GM18868 (cell line): ENCODE results near the gene NDRG2.
A peak's percentile ranks its signal among the peaks of the same experiment; 100 is the strongest.

Source experiments
- ATAC-seq: cut with Tn5 transposase; IDR thresholded peaks from one replicate; pipeline ENCODE4 v1.9.1; 2021; ENCODE audit warnings: mild to moderate bottlenecking, moderate library complexity; ENCODE audit not compliant: unreplicated experiment

NDRG2 gene

GRCh38 chr14:21024585-21025370 is at the start of gene NDRG2:
NDRG2 (minus strand) TSS chr14:21025061; CDS start chr14:21023315, 1,746 bp downstream.
- ATAC-seq: peak; percentile 80

GRCh38 chr14:21073921-21074320 is 49.1 kb upstream of the NDRG2 start:
- ATAC-seq: no peak

GRCh38 chr14:21072781-21073339 is 48.0 kb upstream of the NDRG2 start:
- ATAC-seq: no peak

- no peak for ATAC-seq
These were observed 47.2 kb upstream of the NDRG2 start for GRCh38 chr14:21072031-21072473.

GRCh38 chr14:21071225-21072030 is 46.6 kb upstream of the NDRG2 start:
- ATAC-seq: peak; percentile 80

- ATAC-seq: peak; percentile 3
These were observed 45.9 kb upstream of the NDRG2 start for GRCh38 chr14:21070610-21071224.

- no peak for ATAC-seq
These were observed 45.3 kb upstream of the NDRG2 start, which contains the start of gene ARHGEF40 for GRCh38 chr14:21070083-21070609. ARHGEF40 (plus strand) TSS chr14:21070304; CDS start chr14:21070397, 93 bp downstream.

GRCh38 chr14:21069388-21070082 is 44.7 kb upstream of the NDRG2 start:
- no peak for ATAC-seq

GRCh38 chr14:21068521-21069387 is 43.9 kb upstream of the NDRG2 start:
- no peak for ATAC-seq

GRCh38 chr14:21066882-21067502 is 42.1 kb upstream of the NDRG2 start:
- no peak for ATAC-seq

GRCh38 chr14:21063479-21063878 is 38.6 kb upstream of the NDRG2 start:
- no peak for ATAC-seq

- no peak for ATAC-seq
These were observed 36.4 kb upstream of the NDRG2 start for GRCh38 chr14:21061347-21061668.

GRCh38 chr14:21060614-21061346 is 35.9 kb upstream of the NDRG2 start:
- ATAC-seq: no peak

- ATAC-seq: no peak
These were observed 35.2 kb upstream of the NDRG2 start for GRCh38 chr14:21059842-21060613.

- ATAC-seq: no peak
These were observed 34.0 kb upstream of the NDRG2 start for GRCh38 chr14:21058903-21059302.

- ATAC-seq: no peak
These were observed 33.2 kb upstream of the NDRG2 start, which contains the start of gene RNASE8 for GRCh38 chr14:21057803-21058675. RNASE8 (plus strand) TSS chr14:21057822; CDS start chr14:21057893, 71 bp downstream.
